CD4-positive, alpha-beta memory T cell (primary cell): Measurements from ENCODE around the gene ST6GALNAC6. TPM values are rescaled to one million over a fixed set of nuclear protein-coding genes. Genes with fewer than 3 reads are reported as not detected.
A peak's percentile ranks its signal among the peaks of the same experiment; 100 is the strongest.

Source experiments
- CTCF ChIA-PET: fragments of 350-600 bp; sonication (Branson Sonifier 250); formaldehyde crosslinking; loops from one replicate; lab custom pipeline; 2021; ENCODE audit warnings: inconsistent platforms; ENCODE audit not compliant: partially characterized antibody; lab: Charles Lee
- POLR2A ChIA-PET: fragments of 350-600 bp; sonication (Branson Sonifier 250); formaldehyde crosslinking; loops from one replicate; lab custom pipeline; 2021; ENCODE audit not compliant: partially characterized antibody; lab: Charles Lee
- DNase-seq, 5 donors: peaks; one replicate each; pipeline versions ENCODE4 v3.0.0 to v3.0.0-alpha.2; 2020 to 2022; ENCODE audit warnings: mixed read lengths in 1 of 5
- H3K27ac ChIP-seq: one replicate; pipeline ENCODE4 v1.7.0; 2013; ENCODE audit warnings: low read depth, low read length
- H3K27me3 ChIP-seq: 2 replicates; pipeline ENCODE4 v1.7.0; 2013; ENCODE audit warnings: mild to moderate bottlenecking, low read length, moderate library complexity; ENCODE audit not compliant: insufficient read depth
- H3K36me3 ChIP-seq: 2 replicates; pipeline ENCODE4 v1.7.0; 2013; ENCODE audit warnings: mild to moderate bottlenecking, low read length, moderate library complexity; ENCODE audit not compliant: insufficient read depth
- H3K4me1 ChIP-seq: 2 replicates; pipeline ENCODE4 v1.7.0; 2013; ENCODE audit warnings: mild to moderate bottlenecking, low read length, moderate library complexity; ENCODE audit not compliant: insufficient read depth
- H3K4me3 ChIP-seq, 2 donors: one replicate each; pipeline ENCODE4 v1.7.0; 2013; ENCODE audit warnings: low read length in 2 of 2, mild to moderate bottlenecking in 1 of 2
- H3K9me3 ChIP-seq, 2 donors: one replicate each; pipeline ENCODE4 v1.7.0; 2013; ENCODE audit warnings: low read length in 2 of 2, control low read depth in 1 of 2; ENCODE audit not compliant: control insufficient read depth in 1 of 2
- H3K27ac Mint-ChIP-seq, 7 donors: one replicate each; pipeline ENCODE4 v1.8.0; 2020 to 2021; ENCODE audit warnings: mixed read lengths in 7 of 7, mild to moderate bottlenecking in 6 of 7, inconsistent platforms in 3 of 7, moderate library complexity in 3 of 7
- H3K27me3 Mint-ChIP-seq, 2 donors: one replicate each; pipeline ENCODE4 v1.8.0; 2020 to 2021; ENCODE audit warnings: mixed read lengths in 2 of 2
- H3K36me3 Mint-ChIP-seq, 2 donors: one replicate each; pipeline ENCODE4 v1.8.0; 2020 to 2021; ENCODE audit warnings: mixed read lengths in 2 of 2, inconsistent platforms in 1 of 2, mild to moderate bottlenecking in 1 of 2
- H3K4me1 Mint-ChIP-seq, 4 donors: one replicate each; pipeline ENCODE4 v1.8.0; 2020 to 2021; ENCODE audit warnings: mixed read lengths in 4 of 4, mild to moderate bottlenecking in 1 of 4
- H3K4me3 Mint-ChIP-seq, 8 donors: one replicate each; pipeline ENCODE4 v1.8.0; 2020 to 2021; ENCODE audit warnings: mixed read lengths in 8 of 8, mild to moderate bottlenecking in 7 of 8, moderate library complexity in 6 of 8, inconsistent platforms in 3 of 8
- H3K9me3 Mint-ChIP-seq, 8 donors: one replicate each; pipeline ENCODE4 v1.8.0; 2020 to 2021; ENCODE audit warnings: mixed read lengths in 8 of 8, mild to moderate bottlenecking in 5 of 8, inconsistent platforms in 3 of 8, moderate library complexity in 1 of 8
- intact Hi-C: fragments of 100-400 bp; cut with micrococcal nuclease; formaldehyde crosslinking; loops from one replicate; pipeline ENCODE4 v1.15.1; 2023
- polyA plus RNA-seq, 2 donors: library from polyadenylated mRNA; unstranded; fragments of 300-500 nt; fragmentation: Illumina TruSeq; gene quantifications; one replicate each; pipeline ENCODE4 v1.2.3, GENCODE V29; 2021
- total RNA-seq, 2 experiments: library from RNA; stranded (reverse); gene quantifications; one replicate each; pipeline ENCODE4 v1.2.3, GENCODE V29; 2021

Gene ST6GALNAC6
- total and polyA plus RNA-seq, 4 experiments from 2014 or later = 45.2 to 127 (median 85.5) TPM

GRCh38 chr9:127903557-127904475 is 4.4 kb upstream of the ST6GALNAC6 start:
- H3K27ac Mint-ChIP-seq = peak overlapping the region; percentile 98 to 100 (median 100)
- ChIA-PET CTCF (interaction anchor here (1.6 to 2.6 kb wide), 3 partner anchors 17 to 169 kb away, joined by 6 to 10 read pairs (median 6); partner anchors contain the start of gene TOR2A), POLR2A (interaction anchor here (0.6 to 7.1 kb wide), 16 partner anchors 12 to 453 kb away, joined by 3 to 87 read pairs (median 5); partner anchors contain the start of genes CDK9, DPM2, FPGS and LRSAM1)
- H3K9me3 Mint-ChIP-seq = no peaks in the 10 kb centered on the region
- H3K27me3 ChIP-seq = no peaks in the 10 kb centered on the region
- H3K4me1 Mint-ChIP-seq = peaks cover 16 to 66% (median 34%) of the 10 kb centered on the region in 4 donors
- peak overlapping the region; percentile 82 to 85 for H3K4me3 ChIP-seq
- peaks cover 0 to 29% of the 10 kb centered on the region in 2 donors for H3K36me3 Mint-ChIP-seq
- no peaks in the 10 kb centered on the region for H3K27me3 Mint-ChIP-seq
- peaks cover 73% of the 10 kb centered on the region for H3K4me1 ChIP-seq
- no peaks in the 10 kb centered on the region for H3K36me3 ChIP-seq
- intact Hi-C loops = loop anchor here (2.0 kb wide), 3 partner anchors 13 to 117 kb away; partner anchors contain the start of genes CDK9 and ST6GALNAC4
- peak overlapping the region; percentile 100 for H3K27ac ChIP-seq
- no peaks in the 10 kb centered on the region for H3K9me3 ChIP-seq
- peak overlapping the region; percentile 86 to 99 (median 95) for H3K4me3 Mint-ChIP-seq
- DNase-seq = peak; percentile 49 to 82 (median 56)

DNA sequence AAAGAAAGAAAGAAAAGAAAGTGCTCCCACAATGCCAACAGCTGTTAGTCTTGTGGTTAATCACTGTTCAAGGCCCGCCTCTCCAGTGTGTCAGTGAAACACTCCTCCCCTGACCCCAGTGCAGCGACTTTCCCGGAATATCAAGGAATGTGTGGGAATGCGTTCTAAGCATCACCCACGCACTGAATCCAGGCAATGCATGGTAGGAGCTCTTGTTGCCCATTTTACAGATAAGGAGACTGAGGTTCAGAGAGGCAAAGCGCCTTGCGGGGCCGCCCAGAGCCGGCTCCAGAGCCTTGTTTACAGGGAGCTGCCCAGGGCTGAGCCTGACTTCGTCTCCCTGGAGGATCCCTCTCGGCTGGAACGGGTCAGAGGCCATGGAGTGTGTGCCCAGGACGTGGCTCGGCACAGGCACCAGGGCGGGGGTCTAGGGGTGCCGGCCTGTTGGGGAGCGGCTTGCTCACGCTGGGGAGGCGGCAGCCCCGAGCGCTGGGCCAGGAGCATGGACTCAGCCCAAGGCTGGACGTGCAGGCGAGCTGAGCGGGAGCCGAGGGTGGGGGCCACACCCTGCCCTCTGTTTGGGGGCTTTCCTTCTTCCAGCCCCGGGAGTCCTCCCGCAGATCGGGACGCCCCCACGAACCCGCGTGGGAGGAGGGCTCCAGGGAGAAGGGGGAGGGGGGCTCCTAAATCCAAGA is 823 bp downstream of the ST6GALNAC6 start:
- H3K4me1 Mint-ChIP-seq = peaks cover 8 to 58% (median 35%) of the 10 kb centered on the region in 4 donors
- Histone ChIP-seq H3K4me1 (peaks cover 50% of the 10 kb centered on the region), H3K4me3 (peak overlapping the region in 1 of 2 donors; percentile 68), H3K27me3 (no peaks in the 10 kb centered on the region), H3K27ac (peak overlapping the region; percentile 60), H3K36me3 (peaks cover 29% of the 10 kb centered on the region), H3K9me3 (no peaks in the 10 kb centered on the region)
- no peaks in the 10 kb centered on the region for H3K27me3 Mint-ChIP-seq
- peak overlapping the region; percentile 86 to 92 (median 90) for H3K4me3 Mint-ChIP-seq
- ChIA-PET CTCF (interaction anchor here (1.6 to 3.0 kb wide), 2 partner anchors 22 to 29 kb away, joined by 5 to 12 read pairs; no protein-coding TSS in a partner anchor), POLR2A (interaction anchor here (0.7 to 5.3 kb wide), 10 partner anchors 9 to 164 kb away, joined by 3 to 25 read pairs (median 4); partner anchors contain the start of genes SH2D3C, ST6GALNAC4 and TOR2A)
- peaks cover 33 to 42% of the 10 kb centered on the region in 2 donors for H3K36me3 Mint-ChIP-seq
- intact Hi-C loops = no loop called here
- peaks cover 0 to 7% (median 0%) of the 10 kb centered on the region in 8 donors for H3K9me3 Mint-ChIP-seq
- H3K27ac Mint-ChIP-seq = peak overlapping the region in 6 of 7 donors; percentile 53 to 91 (median 88)
- peak in 1 of 5 donors; percentile 49 for DNase-seq

DNA sequence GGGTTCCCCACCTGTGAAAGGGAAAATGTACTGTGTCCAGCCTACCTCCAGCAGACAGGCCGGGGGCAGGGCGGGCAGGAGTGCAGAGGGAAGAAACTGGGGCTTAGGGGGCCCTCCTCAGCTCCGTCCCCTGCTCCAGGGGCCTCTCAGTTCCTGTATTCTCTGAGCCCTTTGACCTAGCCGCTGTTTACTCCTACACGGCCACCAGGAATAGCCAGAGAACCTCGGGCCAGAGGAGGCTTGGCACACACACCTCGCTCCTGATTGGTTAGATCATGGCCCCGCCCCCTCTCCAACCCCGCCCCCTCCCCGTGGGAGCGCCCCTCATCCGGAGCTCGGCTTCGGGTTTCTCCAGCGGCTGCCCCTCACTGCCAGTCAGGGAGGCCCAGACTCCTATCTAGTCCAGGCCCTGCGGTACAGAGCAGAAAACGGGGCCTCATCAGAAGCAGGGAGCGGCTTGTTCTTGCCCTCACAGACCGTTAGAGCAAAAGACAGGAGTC is 2.2 kb downstream of the ST6GALNAC6 start:
- peaks cover 42% of the 10 kb centered on the region for H3K36me3 ChIP-seq
- Mint-ChIP-seq H3K9me3 (peaks cover 0 to 13% (median 0%) of the 10 kb centered on the region in 8 donors), H3K36me3 (peaks cover 46 to 52% of the 10 kb centered on the region in 2 donors), H3K4me1 (peaks cover 7 to 63% (median 32%) of the 10 kb centered on the region in 4 donors), H3K27me3 (no peaks in the 10 kb centered on the region), H3K27ac (peak overlapping the region in 3 of 7 donors; percentile 30 to 66 (median 53)), H3K4me3 (peak overlapping the region in 6 of 8 donors; percentile 7 to 57 (median 54))
- H3K27me3 ChIP-seq = no peaks in the 10 kb centered on the region
- no peak for DNase-seq
- H3K27ac ChIP-seq = no peak overlapping the region
- H3K9me3 ChIP-seq = no peaks in the 10 kb centered on the region
- H3K4me1 ChIP-seq = peaks cover 40% of the 10 kb centered on the region
- ChIA-PET CTCF (interaction anchor here (0.6 to 3.0 kb wide), 2 partner anchors 24 to 28 kb away, joined by 3 to 12 read pairs; no protein-coding TSS in a partner anchor), POLR2A (interaction anchor here (1.2 to 5.3 kb wide), 3 partner anchors 9 to 111 kb away, joined by 3 to 25 read pairs (median 4); partner anchors contain the start of genes CDK9 and ST6GALNAC4)
- intact Hi-C loops = no loop called here
- no peak overlapping the region for H3K4me3 ChIP-seq

DNA sequence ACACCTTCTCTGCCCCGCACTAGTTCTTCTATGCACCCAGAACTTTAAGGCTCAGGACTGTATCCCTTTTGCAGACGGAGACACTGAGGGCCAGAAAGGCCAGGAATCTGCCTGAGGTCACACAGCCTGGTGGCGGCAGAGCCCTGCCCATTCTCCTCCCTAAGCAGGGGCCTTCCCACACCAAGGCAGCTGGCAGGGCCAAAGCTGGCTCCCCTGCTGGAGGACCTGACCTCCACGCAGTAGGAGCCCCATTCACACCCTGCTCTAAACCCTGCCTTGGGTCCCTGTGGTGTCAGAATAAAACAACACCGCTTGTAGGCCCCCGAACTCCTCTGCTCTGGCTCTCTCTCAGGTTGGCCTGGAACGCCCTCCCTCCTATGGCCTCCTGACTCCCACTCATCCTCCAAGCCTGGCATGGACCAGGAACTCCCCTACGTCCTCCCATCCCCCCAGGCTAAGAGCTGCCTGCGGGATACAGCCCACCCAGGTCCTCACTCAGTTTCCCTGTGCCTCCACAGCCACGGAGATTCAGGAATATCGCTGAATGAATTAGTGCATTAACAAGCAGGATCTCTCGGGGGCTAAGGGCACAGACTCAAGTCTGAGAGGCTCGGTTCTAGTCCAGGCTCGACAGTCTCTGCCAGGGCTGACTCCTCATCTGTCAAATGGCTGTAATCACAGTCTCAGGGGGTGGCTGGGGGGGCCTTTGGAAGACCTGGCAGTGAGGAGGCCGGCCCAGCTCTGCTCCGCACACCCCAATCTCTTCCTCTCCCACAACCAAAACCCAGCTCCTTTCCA is 2.8 kb downstream of the ST6GALNAC6 start:
- no peak overlapping the region for H3K4me3 ChIP-seq
- CTCF ChIA-PET = interaction anchor here (0.6 kb wide), 1 partner anchor 25 kb away, joined by 3 read pairs; no protein-coding TSS in a partner anchor
- H3K9me3 ChIP-seq = no peaks in the 10 kb centered on the region
- H3K36me3 ChIP-seq = peaks cover 45% of the 10 kb centered on the region
- POLR2A ChIA-PET = interaction anchor here (1.2 to 5.3 kb wide), 4 partner anchors 8 to 111 kb away, joined by 3 to 25 read pairs (median 4); partner anchors contain the start of genes CDK9 and ST6GALNAC4
- peaks cover 37% of the 10 kb centered on the region for H3K4me1 ChIP-seq
- Mint-ChIP-seq H3K27me3 (no peaks in the 10 kb centered on the region), H3K9me3 (peaks cover 0 to 13% (median 0%) of the 10 kb centered on the region in 8 donors), H3K36me3 (peaks cover 49 to 56% of the 10 kb centered on the region in 2 donors), H3K27ac (peak overlapping the region in 3 of 7 donors; percentile 28 to 73 (median 67)), H3K4me3 (peak overlapping the region in 2 of 8 donors; percentile 38 to 43), H3K4me1 (peaks cover 7 to 60% (median 29%) of the 10 kb centered on the region in 4 donors)
- no peak for DNase-seq
- intact Hi-C loops = no loop called here
- H3K27me3 ChIP-seq = no peaks in the 10 kb centered on the region
- no peak overlapping the region for H3K27ac ChIP-seq

DNA sequence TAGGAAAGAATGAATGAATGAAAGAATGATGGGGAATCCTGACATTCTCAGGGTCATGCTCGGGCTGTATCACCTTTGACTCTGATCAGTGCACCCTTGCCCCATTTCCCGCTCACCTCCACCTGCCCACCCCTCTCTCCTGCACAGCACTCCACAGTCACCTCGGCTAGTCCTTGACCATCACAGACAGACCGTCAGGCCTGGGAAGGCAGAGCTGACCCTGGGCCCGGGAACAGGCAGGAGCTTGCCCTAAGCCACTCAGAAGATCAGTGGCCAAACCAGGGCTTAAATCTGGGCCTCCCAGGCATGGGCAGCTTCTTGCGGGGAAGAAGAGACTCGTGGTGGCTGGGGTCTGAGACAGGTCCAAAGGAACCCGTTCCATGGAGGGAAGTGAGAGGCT is 3.6 kb downstream of the ST6GALNAC6 start:
- H3K9me3 Mint-ChIP-seq = peaks cover 0 to 13% (median 0%) of the 10 kb centered on the region in 8 donors
- Histone ChIP-seq H3K27me3 (no peaks in the 10 kb centered on the region), H3K4me1 (peaks cover 33% of the 10 kb centered on the region), H3K4me3 (no peak overlapping the region), H3K9me3 (no peaks in the 10 kb centered on the region), H3K27ac (no peak overlapping the region), H3K36me3 (peaks cover 48% of the 10 kb centered on the region)
- peaks cover 4 to 58% (median 28%) of the 10 kb centered on the region in 4 donors for H3K4me1 Mint-ChIP-seq
- DNase-seq = no peak
- H3K27me3 Mint-ChIP-seq = no peaks in the 10 kb centered on the region
- peak overlapping the region in 3 of 8 donors; percentile 4 to 25 (median 20) for H3K4me3 Mint-ChIP-seq
- ChIA-PET POLR2A (interaction anchor here (0.5 to 5.3 kb wide), 6 partner anchors 9 to 126 kb away, joined by 3 to 25 read pairs (median 4); partner anchors contain the start of genes AK1, CDK9 and ST6GALNAC4), CTCF (no interaction called here)
- peak overlapping the region in 5 of 7 donors; percentile 51 to 73 (median 53) for H3K27ac Mint-ChIP-seq
- H3K36me3 Mint-ChIP-seq = peaks cover 56 to 63% of the 10 kb centered on the region in 2 donors
- intact Hi-C loops = no loop called here

GRCh38 chr9:127893392-127893791 is 6.0 kb downstream of the ST6GALNAC6 start:
- CTCF ChIA-PET = interaction anchor here (1.3 to 1.4 kb wide), 2 partner anchors 28 to 38 kb away, joined by 3 read pairs; no protein-coding TSS in a partner anchor
- Histone ChIP-seq H3K36me3 (peaks cover 59% of the 10 kb centered on the region), H3K27ac (no peak overlapping the region), H3K4me3 (no peak overlapping the region), H3K9me3 (no peaks in the 10 kb centered on the region), H3K27me3 (no peaks in the 10 kb centered on the region), H3K4me1 (peaks cover 19% of the 10 kb centered on the region)
- H3K36me3 Mint-ChIP-seq = peaks cover 56 to 72% of the 10 kb centered on the region in 2 donors
- peaks cover 1 to 54% (median 22%) of the 10 kb centered on the region in 4 donors for H3K4me1 Mint-ChIP-seq
- peaks cover 0 to 13% (median 0%) of the 10 kb centered on the region in 8 donors for H3K9me3 Mint-ChIP-seq
- no peak overlapping the region for H3K27ac Mint-ChIP-seq
- no peak overlapping the region for H3K4me3 Mint-ChIP-seq
- no peaks in the 10 kb centered on the region for H3K27me3 Mint-ChIP-seq
- DNase-seq = no peak
- intact Hi-C loops = no loop called here
- POLR2A ChIA-PET = no interaction called here
